Astrocyte (in vitro differentiated cells and primary cell): Measurements from ENCODE around the gene CAPN5.

Experiments
- EZH2 ChIP-seq: IDR thresholded peaks from 2 replicates; pipeline ENCODE4 v1.6.1; 2012; ENCODE audit warnings: mild to moderate bottlenecking, low read length, inconsistent platforms; ENCODE audit not compliant: insufficient read depth
- TF ChIP-seq, protein P1 (sequence below): IDR thresholded peaks from 2 replicates; pipeline ENCODE4 v1.5.1; 2011; ENCODE audit warnings: low read depth, mild to moderate bottlenecking, inconsistent platforms, low read length, moderate library complexity; ENCODE audit not compliant: insufficient read depth

- TF ChIP-seq, protein P1, sequence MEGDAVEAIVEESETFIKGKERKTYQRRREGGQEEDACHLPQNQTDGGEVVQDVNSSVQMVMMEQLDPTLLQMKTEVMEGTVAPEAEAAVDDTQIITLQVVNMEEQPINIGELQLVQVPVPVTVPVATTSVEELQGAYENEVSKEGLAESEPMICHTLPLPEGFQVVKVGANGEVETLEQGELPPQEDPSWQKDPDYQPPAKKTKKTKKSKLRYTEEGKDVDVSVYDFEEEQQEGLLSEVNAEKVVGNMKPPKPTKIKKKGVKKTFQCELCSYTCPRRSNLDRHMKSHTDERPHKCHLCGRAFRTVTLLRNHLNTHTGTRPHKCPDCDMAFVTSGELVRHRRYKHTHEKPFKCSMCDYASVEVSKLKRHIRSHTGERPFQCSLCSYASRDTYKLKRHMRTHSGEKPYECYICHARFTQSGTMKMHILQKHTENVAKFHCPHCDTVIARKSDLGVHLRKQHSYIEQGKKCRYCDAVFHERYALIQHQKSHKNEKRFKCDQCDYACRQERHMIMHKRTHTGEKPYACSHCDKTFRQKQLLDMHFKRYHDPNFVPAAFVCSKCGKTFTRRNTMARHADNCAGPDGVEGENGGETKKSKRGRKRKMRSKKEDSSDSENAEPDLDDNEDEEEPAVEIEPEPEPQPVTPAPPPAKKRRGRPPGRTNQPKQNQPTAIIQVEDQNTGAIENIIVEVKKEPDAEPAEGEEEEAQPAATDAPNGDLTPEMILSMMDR: no peak
- no peak for TF ChIP-seq EZH2
Observed at GRCh38 chr11:77093056-77093891, 26.5 kb downstream of the CAPN5 start.
